GM23338 (cell line): ENCODE measurements around the gene ADCY5.

Experiments
- CREB1 ChIP-seq: fragments of 250-450 bp; sonication (Bioruptor Pico); IDR thresholded peaks from 2 replicates; pipeline ENCODE4 v1.5.0; 2020; ENCODE audit warnings: low read depth, mild to moderate bottlenecking, moderate library complexity
- CTCF ChIP-seq, 2 experiments: fragments of 200-600 bp in 1 of 2; sonication (generic) in 1 of 2; conservative IDR thresholded peaks; 2 replicates each; pipeline versions ENCODE4 v1.5.1 to v1.6.1; 2016 to 2017; ENCODE audit warnings: antibody characterized with exemption in 2 of 2, low read depth in 2 of 2, mild to moderate bottlenecking in 2 of 2, moderate library complexity in 1 of 2
- ETS1 ChIP-seq: IDR thresholded peaks from 2 replicates; pipeline ENCODE4 v1.6.1; 2016; ENCODE audit warnings: antibody characterized with exemption
- EZH2 ChIP-seq: fragments of 200-600 bp; sonication (generic); IDR thresholded peaks from one replicate; pipeline ENCODE4 v1.8.0; 2017; ENCODE audit warnings: antibody characterized with exemption, mild to moderate bottlenecking, low read depth; ENCODE audit not compliant: unreplicated experiment
- EZH2phosphoT487 ChIP-seq: fragments of 200-600 bp; sonication (generic); IDR thresholded peaks from one replicate; pipeline ENCODE4 v1.8.1; 2018; ENCODE audit warnings: antibody characterized with exemption; ENCODE audit not compliant: unreplicated experiment
- JUNB ChIP-seq: IDR thresholded peaks from one replicate; pipeline ENCODE4 v1.6.1; 2016; ENCODE audit warnings: antibody characterized with exemption; ENCODE audit not compliant: unreplicated experiment
- NANOG ChIP-seq: IDR thresholded peaks from 2 replicates; pipeline ENCODE4 v1.6.1; 2016; ENCODE audit warnings: antibody characterized with exemption, borderline replicate concordance
- POLR2AphosphoS5 ChIP-seq: IDR thresholded peaks from 2 replicates; pipeline ENCODE4 v1.6.1; 2016; ENCODE audit warnings: antibody characterized with exemption, low read depth
- REST ChIP-seq: IDR thresholded peaks from one replicate; pipeline ENCODE4 v1.6.1; 2018; ENCODE audit warnings: antibody characterized with exemption; ENCODE audit not compliant: unreplicated experiment
- ZNF114 ChIP-seq: fragments of 250-450 bp; sonication (Bioruptor Pico); IDR thresholded peaks from 2 replicates; pipeline ENCODE4 v1.5.0; 2020; ENCODE audit warnings: mild to moderate bottlenecking, moderate library complexity
- ZNF331 ChIP-seq: fragments of 250-450 bp; sonication (Bioruptor Pico); IDR thresholded peaks from 2 replicates; pipeline ENCODE4 v1.5.0; 2020; ENCODE audit warnings: low read depth, mild to moderate bottlenecking, moderate library complexity

- TF ChIP-seq CTCF (conservative IDR thresholded peaks at IDR 0.05; ENCODE audit: low read depth in 2 of 2) = no peak
- TF ChIP-seq EZH2 = no peak
- TF ChIP-seq POLR2AphosphoS5 = no peak
- no peak for TF ChIP-seq REST
- no peak for TF ChIP-seq CREB1 (CRISPR knock-in tag)
- TF ChIP-seq EZH2phosphoT487 = no peak
- no peak for TF ChIP-seq JUNB
- no peak for TF ChIP-seq ZNF114 (CRISPR knock-in tag)
- no peak for TF ChIP-seq ZNF331
- TF ChIP-seq NANOG = no peak
- TF ChIP-seq ETS1 = no peak
These were observed 209.1 kb downstream of the ADCY5 start for GRCh38 chr3:123239756-123240155.
